GM23248 (cell line): Measurements from ENCODE around the gene ZNF831.

Source experiments
- EZH2 ChIP-seq: fragments of 200-600 bp; sonication (generic); IDR thresholded peaks from 2 replicates; pipeline ENCODE4 v1.6.1; 2018; ENCODE audit warnings: antibody characterized with exemption, mild to moderate bottlenecking; ENCODE audit not compliant: insufficient read depth, poor library complexity, severe bottlenecking
- EZH2phosphoT487 ChIP-seq: fragments of 200-600 bp; sonication (generic); IDR thresholded peaks from 2 replicates; pipeline ENCODE4 v1.6.1; 2018; ENCODE audit warnings: antibody characterized with exemption, moderate library complexity, mild to moderate bottlenecking, low read depth; ENCODE audit not compliant: insufficient read depth

- no peak for TF ChIP-seq EZH2phosphoT487
- TF ChIP-seq EZH2 = peak; percentile 76
These were observed 58.9 kb downstream of the ZNF831 start for GRCh38 chr20:59222253-59223181.
